Parathyroid adenoma (tissue), 2 donors: ENCODE measurements around the gene ACAN.

Source experiments
- H2AFZ ChIP-seq: fragments of 300-600 bp; sonication (generic); one replicate; pipeline ENCODE4 v1.7.0; 2017; ENCODE audit warnings: antibody characterized with exemption, mild to moderate bottlenecking
- H3K27ac ChIP-seq: fragments of 300-600 bp; sonication (generic); one replicate; pipeline ENCODE4 v1.7.0; 2017
- H3K27me3 ChIP-seq: fragments of 300-600 bp; sonication (generic); one replicate; pipeline ENCODE4 v1.7.0; 2017; ENCODE audit warnings: low read length; ENCODE audit not compliant: control insufficient read depth, insufficient read depth
- H3K36me3 ChIP-seq: fragments of 300-600 bp; sonication (generic); one replicate; pipeline ENCODE4 v1.7.0; 2017; ENCODE audit warnings: low read length; ENCODE audit not compliant: control insufficient read depth, insufficient read depth
- H3K4me1 ChIP-seq: fragments of 300-600 bp; sonication (generic); one replicate; pipeline ENCODE4 v1.7.0; 2017; ENCODE audit warnings: control low read depth
- H3K4me2 ChIP-seq: fragments of 300-600 bp; sonication (generic); one replicate; pipeline ENCODE4 v1.7.0; 2017; ENCODE audit warnings: low read length
- H3K4me3 ChIP-seq: fragments of 300-600 bp; sonication (generic); one replicate; pipeline ENCODE4 v1.7.0; 2017; ENCODE audit warnings: low read depth, low read length
- H3K79me2 ChIP-seq: fragments of 300-600 bp; sonication (generic); one replicate; pipeline ENCODE4 v1.7.0; 2017; ENCODE audit warnings: control low read depth
- H3K9ac ChIP-seq: fragments of 300-600 bp; sonication (generic); one replicate; pipeline ENCODE4 v1.7.0; 2017; ENCODE audit warnings: mild to moderate bottlenecking
- H3K9me3 ChIP-seq: fragments of 300-600 bp; sonication (generic); one replicate; pipeline ENCODE4 v1.7.0; 2017; ENCODE audit warnings: low read length; ENCODE audit not compliant: control insufficient read depth
- CTCF ChIP-seq: fragments of 300-600 bp; sonication (generic); IDR thresholded peaks from one replicate; pipeline ENCODE4 v1.7.0; 2017; ENCODE audit warnings: antibody characterized with exemption, mild to moderate bottlenecking
- donor health status: primary hyperparathyroidism.

Gene ACAN

DNA sequence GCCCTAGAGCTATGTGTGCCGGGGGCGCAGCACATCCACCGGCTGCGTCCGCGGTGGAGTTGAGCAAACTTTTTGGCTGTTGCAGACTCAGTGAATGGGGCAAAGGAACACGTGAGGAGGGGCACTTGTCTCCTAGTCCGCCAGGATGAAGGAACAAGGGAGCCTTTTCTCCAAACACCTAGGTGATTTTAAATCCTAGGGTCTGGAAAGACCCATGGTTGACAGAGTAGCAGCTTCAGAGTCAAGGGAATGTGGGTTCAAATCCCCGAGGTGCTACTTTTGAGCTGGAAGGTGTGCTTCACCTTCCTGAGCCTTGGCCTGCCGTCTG, 648 bp downstream of the ACAN start:
- H3K27me3 ChIP-seq: no peaks in the 10 kb centered on the region
- no peak overlapping the region for H3K9ac ChIP-seq
- H3K4me3 ChIP-seq: no peak overlapping the region
- H3K4me2 ChIP-seq: no peak overlapping the region
- H2AFZ ChIP-seq: no peak overlapping the region
- no peaks in the 10 kb centered on the region for H3K36me3 ChIP-seq
- no peaks in the 10 kb centered on the region for H3K9me3 ChIP-seq
- no peaks in the 10 kb centered on the region for H3K79me2 ChIP-seq
- H3K4me1 ChIP-seq: no peaks in the 10 kb centered on the region
- no peak for TF ChIP-seq CTCF
- no peak overlapping the region for H3K27ac ChIP-seq

DNA sequence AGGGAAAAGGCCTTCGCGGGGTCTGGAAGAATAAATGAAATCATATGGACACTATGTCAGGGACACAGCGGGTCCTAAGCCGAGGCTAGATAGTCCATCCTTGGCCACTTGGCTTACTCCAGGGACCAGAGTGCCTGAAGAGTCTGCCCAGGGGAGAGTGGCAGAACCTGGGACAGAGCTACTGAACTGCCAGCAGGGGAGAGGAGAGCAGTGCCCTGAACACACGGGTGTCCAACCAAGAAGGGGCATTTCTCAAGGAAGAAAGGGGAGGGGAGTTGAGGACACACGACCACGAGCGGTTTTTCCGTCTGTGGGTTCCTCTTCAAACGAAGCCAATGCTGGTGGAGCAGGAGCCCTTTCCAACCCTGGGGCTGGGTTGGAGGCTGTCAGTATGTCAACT, 1.0 kb downstream of the ACAN start:
- Histone ChIP-seq H3K4me1 (no peaks in the 10 kb centered on the region), H3K4me3 (no peak overlapping the region), H2AFZ (no peak overlapping the region), H3K9me3 (no peaks in the 10 kb centered on the region), H3K27ac (no peak overlapping the region), H3K79me2 (no peaks in the 10 kb centered on the region), H3K4me2 (no peak overlapping the region), H3K36me3 (no peaks in the 10 kb centered on the region), H3K27me3 (no peaks in the 10 kb centered on the region), H3K9ac (no peak overlapping the region)
- no peak for TF ChIP-seq CTCF

GRCh38 chr15:88805031-88805780, 2.0 kb downstream of the ACAN start:
- TF ChIP-seq CTCF: no peak
- no peaks in the 10 kb centered on the region for H3K4me1 ChIP-seq
- no peak overlapping the region for H3K4me2 ChIP-seq
- no peak overlapping the region for H2AFZ ChIP-seq
- H3K9ac ChIP-seq: no peak overlapping the region
- H3K9me3 ChIP-seq: no peaks in the 10 kb centered on the region
- H3K4me3 ChIP-seq: no peak overlapping the region
- H3K27me3 ChIP-seq: no peaks in the 10 kb centered on the region
- no peaks in the 10 kb centered on the region for H3K79me2 ChIP-seq
- H3K36me3 ChIP-seq: no peaks in the 10 kb centered on the region
- H3K27ac ChIP-seq: no peak overlapping the region

DNA sequence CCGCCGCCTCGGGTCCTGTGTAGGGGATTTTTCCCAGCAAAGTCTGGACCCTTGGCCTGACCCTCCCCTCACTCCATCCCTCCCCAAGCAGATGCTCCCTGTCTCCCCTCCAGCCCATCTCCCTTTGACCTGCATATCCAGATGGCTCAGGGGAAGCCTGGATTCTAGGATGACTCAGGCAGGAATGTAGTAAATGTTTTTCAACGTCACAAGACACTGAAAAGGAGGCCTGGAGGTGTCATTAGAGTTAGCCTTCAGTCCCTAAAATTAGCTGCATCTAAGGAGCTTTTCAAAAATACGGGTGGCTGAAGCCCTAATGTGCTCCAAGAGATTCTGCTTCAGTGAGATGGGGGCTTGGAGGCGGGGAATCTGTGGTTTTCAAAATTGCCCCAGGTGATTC, 7.2 kb downstream of the ACAN start:
- TF ChIP-seq CTCF: no peak

GRCh38 chr15:88812133-88812532, 8.9 kb downstream of the ACAN start:
- no peak for TF ChIP-seq CTCF
- Histone ChIP-seq H3K4me3 (no peak overlapping the region), H3K79me2 (no peaks in the 10 kb centered on the region), H3K9me3 (no peaks in the 10 kb centered on the region), H3K4me2 (no peak overlapping the region), H3K27me3 (peaks cover 3% of the 10 kb centered on the region), H3K36me3 (no peaks in the 10 kb centered on the region), H3K27ac (no peak overlapping the region), H3K4me1 (no peaks in the 10 kb centered on the region), H3K9ac (no peak overlapping the region), H2AFZ (no peak overlapping the region)

More for the DNA sequence above, 7.2 kb downstream of the ACAN start:
- no peak overlapping the region for H3K27ac ChIP-seq
- peaks cover 3% of the 10 kb centered on the region for H3K27me3 ChIP-seq
- no peaks in the 10 kb centered on the region for H3K9me3 ChIP-seq
- no peak overlapping the region for H3K4me3 ChIP-seq
- no peaks in the 10 kb centered on the region for H3K36me3 ChIP-seq
- H3K4me1 ChIP-seq: no peaks in the 10 kb centered on the region
- H3K9ac ChIP-seq: no peak overlapping the region
- H3K4me2 ChIP-seq: no peak overlapping the region
- H2AFZ ChIP-seq: no peak overlapping the region
- no peaks in the 10 kb centered on the region for H3K79me2 ChIP-seq
